OCI-LY7 (cell line): Measurements from ENCODE around the gene C14orf39.

Source experiments
- CTCF ChIP-seq: fragments of 200-600 bp; sonication (generic); conservative IDR thresholded peaks from 2 replicates; pipeline ENCODE4 v1.5.1; 2014; ENCODE audit warnings: mild to moderate bottlenecking, antibody characterized with exemption, low read length, moderate library complexity, mixed read lengths
- EZH2phosphoT487 ChIP-seq: fragments of 200-600 bp; sonication (generic); IDR thresholded peaks from 2 replicates; pipeline ENCODE4 v1.6.1; 2018; ENCODE audit warnings: low read depth, borderline replicate concordance, mild to moderate bottlenecking, mixed run types, antibody characterized with exemption, low read length, moderate library complexity, mixed read lengths

DNA sequence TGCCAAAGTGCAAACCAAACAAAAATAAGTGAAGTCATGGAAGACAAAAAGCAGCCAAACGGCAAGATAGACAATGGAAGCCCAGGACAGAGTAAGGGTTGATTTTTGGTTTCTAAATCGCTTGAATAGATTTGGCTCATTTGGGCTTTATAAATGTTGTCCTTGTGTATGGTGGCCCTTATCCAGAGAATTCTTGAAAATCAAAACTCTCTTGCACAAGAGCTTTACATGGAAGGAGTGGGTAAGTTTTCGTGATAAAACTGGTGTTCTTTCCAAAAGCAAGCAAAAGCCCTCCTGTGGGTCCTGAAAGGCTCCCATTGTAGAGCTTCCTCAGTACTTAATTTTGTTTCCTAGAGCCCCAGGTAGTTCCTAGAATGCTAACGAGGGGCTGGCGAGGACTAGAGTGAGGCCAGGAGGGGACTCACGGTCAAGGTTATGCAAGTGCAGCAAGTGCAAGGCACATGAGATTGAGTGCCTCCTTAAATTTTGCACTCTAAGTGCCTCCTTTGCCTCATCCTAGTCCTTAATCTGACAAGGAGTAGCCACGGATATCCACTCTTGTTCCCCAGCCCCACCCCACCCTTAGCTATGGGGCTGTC is 27.2 kb upstream of the C14orf39 start:
- TF ChIP-seq CTCF (no peak), EZH2phosphoT487 (no peak)
